Loucy (cell line): ENCODE results near the gene LRRN2.

Experiments
- H2AFZ ChIP-seq: fragments of 200-600 bp; sonication (generic); 2 replicates; pipeline ENCODE4 v1.6.0; 2016; ENCODE audit warnings: antibody characterized with exemption, mild to moderate bottlenecking, low read length, moderate library complexity
- H3F3A ChIP-seq: fragments of 200-600 bp; 2 replicates; pipeline ENCODE4 v1.6.0; 2016; ENCODE audit warnings: antibody characterized with exemption, low read depth, mild to moderate bottlenecking
- H3K27me3 ChIP-seq: fragments of 200-600 bp; sonication (generic); 2 replicates; pipeline ENCODE4 v1.6.1; 2014; ENCODE audit warnings: low read length, mild to moderate bottlenecking; ENCODE audit not compliant: insufficient read depth, poor library complexity, severe bottlenecking
- H3K36me3 ChIP-seq: fragments of 200-600 bp; sonication (generic); 2 replicates; pipeline ENCODE4 v1.6.1; 2016; ENCODE audit warnings: low read length; ENCODE audit not compliant: insufficient read depth
- H3K4me1 ChIP-seq: fragments of 200-600 bp; sonication (generic); 2 replicates; pipeline ENCODE4 v1.5.1; 2014; ENCODE audit warnings: low read length, mild to moderate bottlenecking; ENCODE audit not compliant: insufficient read depth, poor library complexity, severe bottlenecking
- H3K4me2 ChIP-seq: fragments of 200-600 bp; sonication (generic); 2 replicates; pipeline ENCODE4 v1.6.0; 2014; ENCODE audit warnings: antibody characterized with exemption, low read length, low read depth, mild to moderate bottlenecking; ENCODE audit not compliant: poor library complexity, severe bottlenecking
- H3K4me3 ChIP-seq: fragments of 200-600 bp; sonication (generic); 2 replicates; pipeline ENCODE4 v1.5.1; 2014; ENCODE audit warnings: low read length, mild to moderate bottlenecking, mixed read lengths; ENCODE audit not compliant: poor library complexity, severe bottlenecking
- H3K79me2 ChIP-seq: fragments of 200-600 bp; sonication (generic); 2 replicates; pipeline ENCODE4 v1.6.1; 2014; ENCODE audit warnings: low read length; ENCODE audit not compliant: insufficient read depth
- H3K9ac ChIP-seq: fragments of 200-600 bp; sonication (generic); 2 replicates; pipeline ENCODE4 v1.6.0; 2014; ENCODE audit warnings: mild to moderate bottlenecking, low read depth, low read length, moderate library complexity; ENCODE audit not compliant: poor library complexity, severe bottlenecking
- H3K9me2 ChIP-seq: fragments of 200-600 bp; sonication (generic); replicated peaks from 2 replicates; pipeline ENCODE4 v1.6.1; 2016; ENCODE audit warnings: low read depth, low read length, mixed read lengths
- H3K9me3 ChIP-seq: fragments of 200-600 bp; sonication (generic); 2 replicates; pipeline ENCODE4 v1.6.1; 2014; ENCODE audit warnings: mild to moderate bottlenecking, antibody characterized with exemption, low read length, low read depth; ENCODE audit not compliant: insufficient read depth
- H4K20me1 ChIP-seq: fragments of 200-600 bp; sonication (generic); 2 replicates; pipeline ENCODE4 v1.6.0; 2014; ENCODE audit warnings: antibody characterized with exemption, low read length, mild to moderate bottlenecking; ENCODE audit not compliant: insufficient read depth, poor library complexity, severe bottlenecking
- CTCF ChIP-seq: fragments of 200-600 bp; sonication (generic); conservative IDR thresholded peaks from 2 replicates; pipeline ENCODE4 v1.5.1; 2014; ENCODE audit warnings: mild to moderate bottlenecking, antibody characterized with exemption, low read length
- EZH2phosphoT487 ChIP-seq: fragments of 200-600 bp; IDR thresholded peaks from 2 replicates; pipeline ENCODE4 v1.6.1; 2018; ENCODE audit warnings: antibody characterized with exemption, mild to moderate bottlenecking, moderate library complexity, borderline replicate concordance

The LRRN2 gene

DNA sequence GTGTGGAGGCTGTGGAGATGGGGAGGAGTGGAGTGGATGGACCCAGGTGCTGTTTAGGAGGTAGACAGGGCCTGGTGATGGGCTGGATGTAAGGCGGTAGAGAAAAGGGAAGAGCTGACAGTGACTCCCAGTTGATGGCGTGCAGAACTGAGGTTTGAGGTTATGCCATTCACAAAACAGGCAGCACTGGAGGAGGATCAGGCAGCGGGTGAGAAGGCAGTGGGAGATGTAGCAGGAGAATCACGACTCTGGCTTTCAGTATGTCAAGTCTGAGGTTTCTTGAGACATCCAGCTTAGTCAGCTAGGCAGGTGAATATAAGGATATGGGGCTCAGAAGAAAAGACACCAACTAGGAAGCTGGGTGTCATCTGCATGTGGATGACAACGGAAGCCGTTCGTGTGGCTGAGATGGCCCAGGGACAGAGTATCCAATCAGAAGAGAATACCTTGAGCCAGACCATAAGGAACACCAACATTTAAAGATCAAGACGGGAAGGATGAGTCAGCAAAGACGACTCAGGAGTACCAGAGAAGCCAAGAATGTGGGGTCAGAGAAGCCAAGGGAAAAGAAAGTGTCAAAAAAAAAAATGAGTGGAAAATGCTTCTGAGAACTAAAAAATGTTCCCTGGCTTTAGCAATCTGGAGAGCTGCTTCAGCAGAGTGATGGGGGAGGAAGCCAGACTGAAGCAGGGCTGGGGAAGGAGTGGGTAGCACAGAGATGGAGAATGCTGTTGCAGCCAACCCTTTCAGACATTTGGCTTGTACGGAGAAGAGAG, 15.2 kb downstream of the LRRN2 start:
- H3K27me3 ChIP-seq, result no peaks in the 10 kb centered on the region
- H3K9ac ChIP-seq, result no peak overlapping the region
- no peaks in the 10 kb centered on the region for H3F3A ChIP-seq
- TF ChIP-seq CTCF (no peak), EZH2phosphoT487 (no peak)
- H2AFZ ChIP-seq, result no peak overlapping the region
- H3K79me2 ChIP-seq, result no peaks in the 10 kb centered on the region
- no peaks in the 10 kb centered on the region for H4K20me1 ChIP-seq
- no peaks in the 10 kb centered on the region for H3K9me3 ChIP-seq
- no peak overlapping the region for H3K4me3 ChIP-seq
- H3K9me2 ChIP-seq, result no peaks in the 10 kb centered on the region
- H3K36me3 ChIP-seq, result no peaks in the 10 kb centered on the region
- no peak overlapping the region for H3K4me2 ChIP-seq
- peaks cover 17% of the 10 kb centered on the region for H3K4me1 ChIP-seq

DNA sequence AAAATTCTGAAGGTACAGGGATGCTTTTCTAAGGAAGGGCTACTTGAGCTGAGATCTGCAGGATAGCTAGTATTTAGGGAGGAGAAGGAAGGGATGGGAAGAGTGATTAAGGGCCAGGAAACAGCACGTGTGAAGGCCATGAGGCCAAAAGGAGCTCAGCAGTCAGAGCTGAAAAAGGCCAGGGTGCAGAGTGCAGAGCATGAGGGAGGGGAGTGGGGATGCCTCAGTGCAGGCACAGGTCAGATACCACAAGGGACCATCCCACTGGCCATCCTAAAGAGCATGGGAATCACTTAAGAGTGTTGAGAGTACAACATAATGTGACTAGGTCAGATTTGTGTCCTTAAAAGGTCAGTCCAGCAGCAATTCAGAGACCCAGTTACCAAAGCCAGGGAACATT, 16.0 kb downstream of the LRRN2 start:
- Histone ChIP-seq H3K9ac (no peak overlapping the region), H3K4me1 (peaks cover 11% of the 10 kb centered on the region), H2AFZ (no peak overlapping the region), H3K4me2 (no peak overlapping the region), H3K27me3 (no peaks in the 10 kb centered on the region), H4K20me1 (no peaks in the 10 kb centered on the region), H3K36me3 (no peaks in the 10 kb centered on the region), H3K9me2 (no peaks in the 10 kb centered on the region), H3K9me3 (no peaks in the 10 kb centered on the region), H3K4me3 (no peak overlapping the region), H3K79me2 (no peaks in the 10 kb centered on the region), H3F3A (no peaks in the 10 kb centered on the region)
- no peak for TF ChIP-seq CTCF
- TF ChIP-seq EZH2phosphoT487, result no peak

DNA sequence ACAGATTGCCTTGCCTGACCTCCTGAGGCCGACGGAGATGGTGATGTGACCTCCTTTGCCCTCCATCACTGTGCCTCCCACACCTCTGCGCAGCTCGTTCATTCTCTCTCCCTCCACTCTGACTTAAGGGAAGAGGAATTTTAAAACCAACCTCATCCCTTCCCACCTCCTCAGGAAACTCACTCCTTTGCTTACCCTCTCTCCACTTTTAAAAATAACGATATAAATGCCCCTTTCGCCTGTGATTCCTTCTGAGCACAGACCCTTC, 21.2 kb downstream of the LRRN2 start:
- Histone ChIP-seq H3K9me2 (no peaks in the 10 kb centered on the region), H3K9ac (no peak overlapping the region), H3K4me3 (no peak overlapping the region), H3F3A (no peaks in the 10 kb centered on the region), H3K4me2 (no peak overlapping the region), H3K79me2 (no peaks in the 10 kb centered on the region), H3K9me3 (no peaks in the 10 kb centered on the region), H3K27me3 (no peaks in the 10 kb centered on the region), H2AFZ (no peak overlapping the region), H4K20me1 (no peaks in the 10 kb centered on the region), H3K4me1 (no peaks in the 10 kb centered on the region), H3K36me3 (no peaks in the 10 kb centered on the region)
- TF ChIP-seq CTCF (no peak), EZH2phosphoT487 (no peak)
